GM19397 (cell line): Measurements from ENCODE around the gene TSPAN10.
"Not testable (repeated sequence)": the region's sequence is repeated elsewhere in the genome, so short reads cannot be mapped to it uniquely, and the experiment has no call there.

Source experiments
- ATAC-seq: cut with Tn5 transposase; IDR thresholded peaks from one replicate; pipeline ENCODE4 v1.9.1; 2021; ENCODE audit warnings: mild to moderate bottlenecking, moderate library complexity; ENCODE audit not compliant: unreplicated experiment

TSPAN10 gene

GRCh38 chr17:81636505-81637288, at the start of gene TSPAN10, which contains the start of gene NPLOC4:
TSPAN10 (plus strand) TSS chr17:81637196; CDS start chr17:81642413, 5,217 bp downstream.
NPLOC4 (minus strand) TSS chr17:81637112; CDS start chr17:81636930, 182 bp downstream.
- ATAC-seq: peak; percentile 90

GRCh38 chr17:81589612-81590011, 47.4 kb upstream of the TSPAN10 start:
- no peak for ATAC-seq

- ATAC-seq: no peak
Observed at GRCh38 chr17:81590121-81590520, 46.9 kb upstream of the TSPAN10 start.

DNA sequence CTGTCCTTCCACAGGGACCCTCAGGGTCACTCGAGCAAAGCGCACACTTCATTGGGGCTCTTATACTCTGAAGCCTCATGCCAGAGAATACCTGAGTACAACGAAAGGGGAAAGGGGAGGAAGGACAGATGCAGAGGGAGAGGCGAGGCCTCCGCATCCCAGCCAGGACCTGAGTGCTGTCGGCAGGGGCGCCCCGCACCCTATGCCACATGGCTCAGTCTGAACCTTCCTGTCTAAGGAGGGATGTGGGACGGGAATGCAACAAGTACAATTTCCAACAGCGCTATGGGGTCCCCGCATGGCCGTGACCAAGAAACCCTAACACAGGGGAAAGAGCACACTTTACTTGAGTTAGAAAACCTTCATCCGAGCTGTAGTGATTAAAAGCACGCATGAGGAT, 45.0 kb upstream of the TSPAN10 start:
- ATAC-seq: no peak

DNA sequence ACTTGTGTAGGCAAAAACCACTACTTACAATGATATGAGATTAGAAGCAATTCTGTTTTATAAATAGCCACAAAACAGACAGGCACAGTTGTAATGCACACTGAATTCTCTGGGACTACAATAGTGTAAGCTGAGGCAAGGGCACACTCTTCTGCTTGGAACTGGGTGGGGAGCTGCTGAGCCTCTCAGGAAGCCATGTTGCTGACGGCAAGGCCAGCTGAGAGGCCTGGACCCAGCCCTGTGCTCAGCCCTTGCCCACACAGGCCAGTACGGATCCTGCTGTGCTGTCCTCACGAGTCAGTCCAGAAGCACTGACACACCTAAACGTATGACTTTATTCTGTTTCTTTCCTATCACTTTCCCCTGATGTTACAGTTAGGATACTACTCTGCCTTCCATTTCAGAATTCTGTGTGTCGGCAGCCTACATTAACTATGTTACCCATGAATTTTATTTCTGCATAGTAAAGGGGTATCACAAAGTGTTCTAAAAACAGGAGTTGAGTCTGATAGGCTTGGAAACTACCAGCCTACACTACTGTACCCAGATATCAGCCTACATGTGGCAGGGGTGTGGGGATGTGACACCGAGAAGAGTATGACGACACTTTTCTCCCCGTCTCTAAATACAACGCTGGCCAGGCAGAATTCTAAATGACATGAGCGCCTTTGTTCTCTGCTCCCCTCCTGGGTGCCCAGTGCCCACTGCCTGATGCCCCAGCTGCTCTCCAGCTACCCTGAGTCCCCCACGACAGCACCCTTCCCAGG, 43.7 kb upstream of the TSPAN10 start:
- no peak for ATAC-seq

GRCh38 chr17:81599719-81600486, 37.1 kb upstream of the TSPAN10 start:
- ATAC-seq: no peak

GRCh38 chr17:81601525-81602120, 35.4 kb upstream of the TSPAN10 start:
- ATAC-seq: no peak

DNA sequence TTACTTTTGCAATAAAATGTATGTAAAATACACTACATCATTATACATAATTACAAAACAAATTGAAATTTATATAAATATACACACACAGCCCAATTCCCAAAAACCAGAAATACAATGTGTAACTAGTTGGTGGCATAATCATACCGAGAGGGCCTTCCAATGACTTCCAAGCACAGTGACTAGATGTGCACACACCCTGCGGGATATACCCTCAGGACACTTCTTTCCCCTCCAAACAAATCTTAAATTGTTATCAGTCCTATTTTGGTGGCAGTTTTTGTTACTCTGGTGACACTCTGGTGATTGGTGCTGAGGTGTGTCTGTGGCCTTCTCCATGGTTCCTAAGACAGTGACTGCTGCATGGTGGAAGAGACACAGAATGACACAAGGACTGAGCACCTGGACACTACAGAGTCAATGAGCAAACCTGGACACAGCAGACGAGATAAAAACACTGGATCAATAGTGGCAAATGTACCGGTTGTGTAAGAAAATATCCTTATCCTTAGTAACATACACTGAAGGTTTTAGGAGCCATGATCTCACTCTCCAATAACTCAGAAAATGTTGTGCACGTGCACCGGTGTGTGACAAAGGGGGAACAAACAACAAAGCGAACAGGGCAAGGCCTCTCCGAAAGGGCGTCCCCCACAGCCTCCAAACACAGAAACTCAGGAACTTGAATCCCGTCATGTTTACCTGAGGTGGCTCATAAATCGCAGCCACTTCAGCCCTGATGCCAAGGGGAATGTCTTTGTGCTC, 33.0 kb upstream of the TSPAN10 start:
- ATAC-seq: no peak

GRCh38 chr17:81607431-81607830, 29.6 kb upstream of the TSPAN10 start:
- no peak for ATAC-seq

- ATAC-seq: no peak
Observed at GRCh38 chr17:81608082-81608481, 28.9 kb upstream of the TSPAN10 start.

DNA sequence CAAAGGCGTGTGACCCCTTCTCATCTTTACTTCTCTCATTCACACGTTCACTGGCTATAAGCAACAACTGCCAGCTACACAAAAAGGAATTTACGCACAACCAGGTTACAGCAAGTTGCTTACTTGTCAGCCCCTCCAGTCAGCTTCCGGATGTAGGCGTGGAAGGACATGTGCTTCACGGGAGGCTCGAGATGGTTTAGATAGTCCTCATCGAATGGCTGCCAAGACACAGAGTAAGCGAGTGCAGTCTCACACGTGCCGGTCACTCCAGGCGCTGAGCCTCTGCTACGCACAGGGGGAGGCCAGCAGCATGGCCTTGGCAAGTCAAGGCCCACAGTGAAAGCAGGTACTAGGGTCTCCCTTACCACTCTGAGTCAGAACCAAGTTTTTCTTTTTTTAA, 28.4 kb upstream of the TSPAN10 start:
- ATAC-seq: no peak

DNA sequence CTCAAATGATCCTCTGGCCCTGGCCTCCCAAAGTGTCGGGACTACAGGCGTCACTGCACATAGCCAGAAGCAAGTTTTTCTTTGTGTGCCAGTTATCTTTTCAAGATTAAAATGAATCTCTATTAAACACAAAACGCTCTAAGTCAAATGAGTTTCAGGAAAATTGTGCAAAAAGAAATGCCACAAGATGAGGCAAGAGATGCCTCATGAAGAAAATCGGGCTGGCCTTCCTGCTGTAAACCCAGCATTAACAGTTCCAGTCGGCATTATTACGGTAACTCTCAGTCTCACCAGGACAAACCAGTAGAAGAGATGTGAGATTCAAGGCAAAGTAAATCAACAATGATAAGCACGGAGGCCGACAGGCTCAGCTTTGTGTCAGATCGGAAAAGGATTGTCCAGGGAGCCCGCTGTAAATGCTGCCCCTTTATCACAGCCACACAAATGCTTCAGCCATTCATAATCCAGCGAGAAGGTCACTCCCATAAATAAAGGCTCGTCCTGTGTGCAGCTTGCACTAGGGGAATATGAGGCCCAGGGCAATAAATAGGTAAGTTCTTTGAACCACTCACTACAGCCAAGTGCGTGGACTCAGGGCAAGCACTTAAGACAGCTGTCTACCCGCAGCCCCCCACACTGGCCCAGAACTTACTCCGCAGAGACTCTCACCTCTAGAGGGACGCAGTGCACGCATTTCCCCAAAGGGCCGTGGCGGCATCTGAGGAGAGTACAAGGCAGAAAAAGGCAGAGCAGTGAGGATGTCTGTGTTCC, 27.3 kb upstream of the TSPAN10 start:
- ATAC-seq: no peak

GRCh38 chr17:81612172-81612970, 24.6 kb upstream of the TSPAN10 start:
- ATAC-seq: no peak

GRCh38 chr17:81615401-81615930, 21.5 kb upstream of the TSPAN10 start:
- no peak for ATAC-seq

- no peak for ATAC-seq
Observed at GRCh38 chr17:81616877-81617276, 20.1 kb upstream of the TSPAN10 start.

- ATAC-seq: not testable (repeated sequence)
Observed at GRCh38 chr17:81618307-81618706, 18.7 kb upstream of the TSPAN10 start.

GRCh38 chr17:81621494-81622130, 15.4 kb upstream of the TSPAN10 start:
- ATAC-seq: no peak

DNA sequence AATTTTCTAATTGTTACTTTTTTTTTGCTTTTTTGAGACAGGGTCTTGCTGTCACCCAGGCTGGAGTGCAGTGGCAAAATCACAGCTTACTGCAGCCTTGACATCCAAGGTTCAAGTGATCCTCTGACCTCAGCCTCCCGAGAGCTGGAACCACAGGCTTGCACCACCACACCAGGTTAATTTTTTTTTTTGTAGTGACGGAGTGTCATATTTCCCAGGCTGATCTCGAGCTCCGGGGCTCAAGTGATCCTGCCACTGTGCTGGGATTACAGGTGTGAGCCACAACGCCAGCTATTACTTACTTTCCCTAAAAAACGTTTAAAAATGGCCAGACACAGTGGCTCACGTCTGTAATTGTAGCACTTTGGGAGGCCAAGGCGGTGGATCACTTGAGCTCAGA, 6.7 kb upstream of the TSPAN10 start:
- ATAC-seq: no peak
